Right renal cortex interstitium (tissue), 3 donors: ENCODE measurements around the gene PSMD6. TPM values are rescaled to one million over a fixed set of nuclear protein-coding genes. Genes with fewer than 3 reads are reported as not detected.

ENCODE experiments used
- DNase-seq, 3 donors: peaks; one replicate each; pipeline ENCODE4 v3.0.0-alpha.2; 2013; ENCODE audit warnings: low read depth in 3 of 3, low spot score in 2 of 3
- polyA plus RNA-seq, 3 donors: library from polyadenylated mRNA; unstranded; fragments of 120-200 nt; gene quantifications; one replicate each; pipeline ENCODE4 v1.2.1, GENCODE V29; 2013; ENCODE audit not compliant: insufficient read length in 3 of 3

The PSMD6 gene
- polyA plus RNA-seq, 3 donors, result 122 to 125 (median 124) TPM

- DNase-seq, result no peak
Measured at GRCh38 chr3:63961891-63962290, 61.4 kb downstream of the PSMD6 start.

Other genes with a start within 250 kb of the PSMD6 start
- gene C3orf49, start 204.2 kb downstream of the PSMD6 start, polyA plus RNA-seq, result under 1 TPM; 0.32 to 0.72 (median 0.40) TPM
- 100 to 1,000 TPM in 1 of 3 donors, 10 to 100 TPM in 2; 84.5 to 101 (median 95.6) TPM for gene THOC7, start 159.7 kb downstream of the PSMD6 start, polyA plus RNA-seq
- gene ATXN7, start 159.6 kb downstream of the PSMD6 start, polyA plus RNA-seq, result 10 to 100 TPM; 14.5 to 16.2 (median 14.9) TPM
- under 1 TPM in 1 of 3 donors, not detected in 2; 0.53 TPM for gene SCAANT1, start 111.1 kb downstream of the PSMD6 start, polyA plus RNA-seq
- gene PRICKLE2, start 202.0 kb upstream of the PSMD6 start, polyA plus RNA-seq, result 10 to 100 TPM; 17.3 to 19.0 (median 19.0) TPM